Coronary artery (tissue), 2 donors: ENCODE measurements around the gene AKR1A1.
"Not testable (repeated sequence)": the region's sequence is repeated elsewhere in the genome, so short reads cannot be mapped to it uniquely, and the experiment has no call there.

Source experiments
- DNase-seq: peaks from one replicate; pipeline ENCODE4 v3.0.0-alpha.2; 2017; ENCODE audit warnings: low spot score
- H3K27ac ChIP-seq, 2 donors: fragments of 200-600 bp; sonication (generic); one replicate each; pipeline ENCODE4 v1.5.1; 2016 to 2019
- H3K4me3 ChIP-seq: fragments of 200-600 bp; sonication (generic); 2 replicates; pipeline ENCODE4 v1.5.1; 2016; ENCODE audit warnings: mild to moderate bottlenecking, moderate library complexity
- TF ChIP-seq, protein P1 (sequence below): fragments of 200-600 bp; sonication (generic); IDR thresholded peaks from one replicate; pipeline ENCODE4 v1.5.1; 2019; ENCODE audit warnings: antibody characterized with exemption

Gene AKR1A1

GRCh38 chr1:45585496-45586075 is 35.0 kb downstream of the AKR1A1 start:
- peak overlapping the region in 1 of 2 donors; percentile 11 for H3K27ac ChIP-seq
- TF ChIP-seq, protein P1, sequence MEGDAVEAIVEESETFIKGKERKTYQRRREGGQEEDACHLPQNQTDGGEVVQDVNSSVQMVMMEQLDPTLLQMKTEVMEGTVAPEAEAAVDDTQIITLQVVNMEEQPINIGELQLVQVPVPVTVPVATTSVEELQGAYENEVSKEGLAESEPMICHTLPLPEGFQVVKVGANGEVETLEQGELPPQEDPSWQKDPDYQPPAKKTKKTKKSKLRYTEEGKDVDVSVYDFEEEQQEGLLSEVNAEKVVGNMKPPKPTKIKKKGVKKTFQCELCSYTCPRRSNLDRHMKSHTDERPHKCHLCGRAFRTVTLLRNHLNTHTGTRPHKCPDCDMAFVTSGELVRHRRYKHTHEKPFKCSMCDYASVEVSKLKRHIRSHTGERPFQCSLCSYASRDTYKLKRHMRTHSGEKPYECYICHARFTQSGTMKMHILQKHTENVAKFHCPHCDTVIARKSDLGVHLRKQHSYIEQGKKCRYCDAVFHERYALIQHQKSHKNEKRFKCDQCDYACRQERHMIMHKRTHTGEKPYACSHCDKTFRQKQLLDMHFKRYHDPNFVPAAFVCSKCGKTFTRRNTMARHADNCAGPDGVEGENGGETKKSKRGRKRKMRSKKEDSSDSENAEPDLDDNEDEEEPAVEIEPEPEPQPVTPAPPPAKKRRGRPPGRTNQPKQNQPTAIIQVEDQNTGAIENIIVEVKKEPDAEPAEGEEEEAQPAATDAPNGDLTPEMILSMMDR = no peak
- peak overlapping the region; percentile 86 for H3K4me3 ChIP-seq
- no peak for DNase-seq

DNA sequence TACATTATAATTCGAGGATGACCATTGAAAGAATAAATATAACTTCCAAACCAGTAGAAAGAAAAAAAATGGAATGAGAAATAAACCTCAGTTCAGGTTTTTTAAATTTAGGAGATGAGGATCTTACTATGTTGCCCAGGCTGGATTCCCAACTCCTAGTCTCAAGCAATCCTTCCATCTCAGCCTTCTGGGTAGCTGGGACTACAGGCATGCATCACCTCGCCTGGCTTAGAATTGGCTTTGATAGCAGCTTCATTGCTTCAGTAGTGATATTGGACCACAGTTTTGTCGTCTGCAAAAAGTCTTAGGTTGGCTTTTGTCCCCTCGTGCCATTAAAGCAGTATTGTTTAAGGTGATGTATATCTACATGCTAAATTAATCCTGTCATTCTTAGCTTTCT is 36.1 kb downstream of the AKR1A1 start:
- Histone ChIP-seq H3K27ac (no peak overlapping the region), H3K4me3 (no peak overlapping the region)
- no peak for DNase-seq
- TF ChIP-seq, protein P1 = no peak

GRCh38 chr1:45589861-45590260 is 39.2 kb downstream of the AKR1A1 start:
- no peak for DNase-seq
- Histone ChIP-seq H3K4me3 (no peak overlapping the region), H3K27ac (no peak overlapping the region)
- TF ChIP-seq, protein P1 = no peak

DNA sequence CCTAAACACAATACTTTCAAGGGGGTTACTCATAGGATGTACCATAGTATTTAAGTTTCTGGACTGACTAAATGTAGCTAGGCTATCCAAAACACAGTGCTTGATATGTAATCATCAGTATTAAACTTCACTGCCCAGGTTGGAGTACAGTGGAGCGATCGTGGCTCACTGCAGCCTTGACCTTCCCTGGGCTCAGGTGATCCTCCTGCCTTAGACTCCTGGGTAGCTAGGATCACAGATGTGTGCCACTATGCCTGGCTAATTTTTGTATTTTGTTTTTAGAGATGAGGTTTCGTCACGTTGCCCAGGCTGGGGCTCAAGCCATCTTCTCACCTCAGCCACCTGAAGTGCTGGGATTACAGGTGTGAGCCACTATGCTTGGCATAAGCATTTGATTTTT is 43.8 kb downstream of the AKR1A1 start:
- no peak overlapping the region for H3K4me3 ChIP-seq

DNA sequence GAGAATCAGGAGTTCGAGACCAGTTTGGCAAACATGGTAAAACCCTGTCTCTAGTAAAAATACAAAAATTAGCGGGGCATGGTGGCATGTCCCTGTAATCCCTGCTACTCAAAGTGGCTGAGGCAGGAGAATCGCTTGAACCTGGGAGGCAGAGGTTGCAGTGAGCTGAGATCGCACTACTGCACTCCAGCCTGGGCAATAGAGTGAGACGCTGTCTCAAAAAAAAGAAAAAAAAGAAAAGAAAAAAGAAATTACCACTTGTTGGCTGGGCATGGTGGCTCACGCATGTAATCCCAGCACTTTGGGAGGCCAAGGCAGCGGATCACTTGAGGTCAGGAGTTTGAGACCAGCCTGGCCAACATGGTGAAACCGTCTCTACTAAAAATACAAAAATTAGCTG is 46.1 kb downstream of the AKR1A1 start:
- not testable (repeated sequence) for DNase-seq, H3K27ac ChIP-seq, H3K4me3 ChIP-seq

More for the DNA sequence above, 43.8 kb downstream of the AKR1A1 start:
- H3K27ac ChIP-seq = no peak overlapping the region
- no peak for DNase-seq
- TF ChIP-seq, protein P1 = no peak

DNA sequence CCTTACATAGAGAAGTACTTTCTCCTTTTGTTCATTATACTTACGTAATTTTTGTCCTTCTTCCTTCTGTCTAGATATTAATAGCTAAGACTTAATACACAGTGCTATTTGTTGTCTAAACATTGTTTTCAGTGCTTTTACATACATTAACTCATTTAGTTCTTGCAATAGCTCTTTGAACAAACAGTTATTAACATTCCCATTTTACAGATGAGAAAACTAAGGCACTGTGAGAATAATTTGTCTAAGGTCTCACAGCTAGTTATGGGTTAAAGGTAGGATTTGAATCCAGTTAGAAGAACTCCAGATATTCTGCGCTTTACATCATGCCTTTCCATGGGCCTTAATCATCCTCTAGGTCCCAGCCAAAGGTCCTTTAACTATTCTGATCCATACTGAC is 53.6 kb downstream of the AKR1A1 start:
- DNase-seq = no peak
- TF ChIP-seq, protein P1 = no peak
- Histone ChIP-seq H3K27ac (no peak overlapping the region), H3K4me3 (no peak overlapping the region)

DNA sequence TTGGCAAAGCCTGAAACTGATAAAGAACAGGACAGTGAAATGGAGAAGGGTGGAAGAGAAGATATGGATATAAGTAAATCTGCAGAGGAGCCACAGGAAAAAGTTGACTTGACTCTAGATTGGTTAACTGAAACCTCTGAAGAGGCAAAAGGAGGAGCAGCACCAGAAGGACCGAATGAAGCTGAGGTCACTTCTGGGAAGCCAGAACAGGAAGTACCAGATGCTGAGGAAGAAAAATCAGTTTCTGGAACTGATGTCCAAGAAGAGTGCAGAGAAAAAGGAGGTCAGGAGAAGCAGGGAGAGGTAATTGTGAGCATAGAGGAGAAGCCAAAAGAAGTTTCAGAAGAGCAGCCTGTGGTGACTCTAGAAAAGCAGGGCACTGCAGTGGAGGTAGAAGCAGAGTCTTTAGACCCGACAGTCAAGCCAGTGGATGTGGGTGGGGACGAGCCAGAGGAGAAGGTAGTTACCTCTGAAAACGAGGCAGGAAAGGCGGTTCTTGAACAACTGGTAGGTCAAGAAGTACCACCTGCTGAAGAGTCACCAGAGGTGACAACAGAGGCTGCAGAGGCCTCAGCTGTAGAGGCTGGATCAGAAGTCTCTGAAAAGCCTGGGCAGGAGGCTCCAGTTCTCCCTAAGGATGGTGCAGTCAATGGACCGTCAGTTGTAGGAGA is 56.9 kb downstream of the AKR1A1 start:
- Histone ChIP-seq H3K27ac (peak overlapping the region in 1 of 2 donors; percentile 53), H3K4me3 (no peak overlapping the region)
- DNase-seq = no peak
- TF ChIP-seq, protein P1 = no peak
